GM23338 (cell line): ENCODE results near the gene PPY. TPM values are rescaled to one million over a fixed set of nuclear protein-coding genes. Genes with fewer than 3 reads are reported as not detected.

Experiments
- ATAC-seq: fragments of 200-7000 bp; cut with Tn5 transposase; 3 replicates; pipeline ENCODE4 v1.9.1; 2020
- DNase-seq: peaks from one replicate; pipeline ENCODE4 v3.0.0-alpha.2; 2015; ENCODE audit warnings: low spot score
- H2AFZ ChIP-seq: fragments of 200-600 bp; sonication (generic); 2 replicates; pipeline ENCODE4 v1.8.0; 2016; ENCODE audit warnings: antibody characterized with exemption, mild to moderate bottlenecking, moderate library complexity
- H3F3A ChIP-seq: fragments of 200-600 bp; sonication (generic); replicated peaks from 2 replicates; pipeline ENCODE4 v1.8.0; 2017; ENCODE audit warnings: antibody characterized with exemption, mixed run types, low read depth
- H3K27ac ChIP-seq: fragments of 200-600 bp; sonication (generic); 2 replicates; pipeline ENCODE4 v1.6.1; 2016; ENCODE audit warnings: low read depth
- H3K27me3 ChIP-seq: fragments of 200-600 bp; sonication (generic); 2 replicates; pipeline ENCODE4 v1.8.0; 2016; ENCODE audit warnings: mild to moderate bottlenecking, mixed run types, moderate library complexity; ENCODE audit not compliant: insufficient read depth
- H3K36me3 ChIP-seq: fragments of 200-600 bp; sonication (generic); 2 replicates; pipeline ENCODE4 v1.8.0; 2016; ENCODE audit warnings: mild to moderate bottlenecking; ENCODE audit not compliant: insufficient read depth
- H3K4me1 ChIP-seq: fragments of 200-600 bp; sonication (generic); 2 replicates; pipeline ENCODE4 v1.8.0; 2016; ENCODE audit warnings: mild to moderate bottlenecking, moderate library complexity; ENCODE audit not compliant: insufficient read depth
- H3K4me2 ChIP-seq: fragments of 200-600 bp; sonication (generic); 2 replicates; pipeline ENCODE4 v1.7.1; 2017; ENCODE audit warnings: mixed run types
- H3K4me3 ChIP-seq: fragments of 200-600 bp; sonication (generic); 2 replicates; pipeline ENCODE4 v1.6.1; 2016; ENCODE audit warnings: mixed run types
- H3K79me2 ChIP-seq: fragments of 200-600 bp; sonication (generic); replicated peaks from 2 replicates; pipeline ENCODE4 v1.8.0; 2017; ENCODE audit warnings: mild to moderate bottlenecking; ENCODE audit not compliant: insufficient read depth
- H3K9me2 ChIP-seq: fragments of 200-600 bp; sonication (generic); 2 replicates; pipeline ENCODE4 v1.8.0; 2017; ENCODE audit not compliant: insufficient read depth
- H4K20me1 ChIP-seq: fragments of 200-600 bp; sonication (generic); replicated peaks from 2 replicates; pipeline ENCODE4 v1.8.0; 2017; ENCODE audit warnings: mild to moderate bottlenecking; ENCODE audit not compliant: insufficient read depth
- H3K27ac Mint-ChIP-seq: 2 replicates; pipeline ENCODE4 v1.8.0; 2020; ENCODE audit warnings: inconsistent platforms, mild to moderate bottlenecking, moderate library complexity, mixed read lengths
- H3K27me3 Mint-ChIP-seq: 3 replicates; pipeline ENCODE4 v1.8.0; 2022; ENCODE audit warnings: low read depth, mild to moderate bottlenecking, moderate library complexity, mixed read lengths, inconsistent platforms; ENCODE audit not compliant: insufficient read depth, poor library complexity
- H3K36me3 Mint-ChIP-seq: 3 replicates; pipeline ENCODE4 v1.8.0; 2021; ENCODE audit warnings: low read depth, mild to moderate bottlenecking, inconsistent platforms, moderate library complexity, mixed read lengths
- H3K4me1 Mint-ChIP-seq: 3 replicates; pipeline ENCODE4 v1.8.0; 2020; ENCODE audit warnings: mild to moderate bottlenecking, inconsistent platforms, mixed read lengths
- H3K4me3 Mint-ChIP-seq: 3 replicates; pipeline ENCODE4 v1.8.0; 2021; ENCODE audit warnings: moderate library complexity, mild to moderate bottlenecking, inconsistent platforms, mixed read lengths
- H3K9me3 Mint-ChIP-seq: 3 replicates; pipeline ENCODE4 v1.8.0; 2020; ENCODE audit warnings: moderate library complexity, mild to moderate bottlenecking, inconsistent platforms, mixed read lengths
- CREB1 ChIP-seq: fragments of 250-450 bp; sonication (Bioruptor Pico); IDR thresholded peaks from 2 replicates; pipeline ENCODE4 v1.5.0; 2020; ENCODE audit warnings: low read depth, mild to moderate bottlenecking, moderate library complexity
- JUNB ChIP-seq: IDR thresholded peaks from one replicate; pipeline ENCODE4 v1.6.1; 2016; ENCODE audit warnings: antibody characterized with exemption; ENCODE audit not compliant: unreplicated experiment
- ZNF114 ChIP-seq: fragments of 250-450 bp; sonication (Bioruptor Pico); IDR thresholded peaks from 2 replicates; pipeline ENCODE4 v1.5.0; 2020; ENCODE audit warnings: mild to moderate bottlenecking, moderate library complexity
- ZNF331 ChIP-seq: fragments of 250-450 bp; sonication (Bioruptor Pico); IDR thresholded peaks from 2 replicates; pipeline ENCODE4 v1.5.0; 2020; ENCODE audit warnings: low read depth, mild to moderate bottlenecking, moderate library complexity
- polyA plus RNA-seq: library from polyadenylated mRNA; unstranded; fragments of >200 nt; fragmentation: Nextera tagmentation; extraction: Ambion mirVana; gene quantifications from 2 replicates; pipeline ENCODE4 v1.2.1, GENCODE V29; 2016
- total RNA-seq: library from RNA; depleted of rRNA; stranded (reverse); fragments of >200 nt; shearing (Covaris generic); gene quantifications from 2 replicates; pipeline ENCODE4 v1.2.3, GENCODE V29; 2014
- TF ChIP-seq, protein P1 (sequence below): fragments of 250-450 bp; sonication (Bioruptor Pico); IDR thresholded peaks from 2 replicates; pipeline ENCODE4 v1.5.0; 2020; ENCODE audit warnings: mild to moderate bottlenecking, moderate library complexity
- TF ChIP-seq, protein P2 (sequence below): IDR thresholded peaks from 2 replicates; pipeline ENCODE4 v1.6.1; 2016; ENCODE audit warnings: antibody characterized with exemption

The PPY gene
- total and polyA plus RNA-seq, 2 experiments from 2014 or later: 0.94 TPM; not detected in 1

DNA sequence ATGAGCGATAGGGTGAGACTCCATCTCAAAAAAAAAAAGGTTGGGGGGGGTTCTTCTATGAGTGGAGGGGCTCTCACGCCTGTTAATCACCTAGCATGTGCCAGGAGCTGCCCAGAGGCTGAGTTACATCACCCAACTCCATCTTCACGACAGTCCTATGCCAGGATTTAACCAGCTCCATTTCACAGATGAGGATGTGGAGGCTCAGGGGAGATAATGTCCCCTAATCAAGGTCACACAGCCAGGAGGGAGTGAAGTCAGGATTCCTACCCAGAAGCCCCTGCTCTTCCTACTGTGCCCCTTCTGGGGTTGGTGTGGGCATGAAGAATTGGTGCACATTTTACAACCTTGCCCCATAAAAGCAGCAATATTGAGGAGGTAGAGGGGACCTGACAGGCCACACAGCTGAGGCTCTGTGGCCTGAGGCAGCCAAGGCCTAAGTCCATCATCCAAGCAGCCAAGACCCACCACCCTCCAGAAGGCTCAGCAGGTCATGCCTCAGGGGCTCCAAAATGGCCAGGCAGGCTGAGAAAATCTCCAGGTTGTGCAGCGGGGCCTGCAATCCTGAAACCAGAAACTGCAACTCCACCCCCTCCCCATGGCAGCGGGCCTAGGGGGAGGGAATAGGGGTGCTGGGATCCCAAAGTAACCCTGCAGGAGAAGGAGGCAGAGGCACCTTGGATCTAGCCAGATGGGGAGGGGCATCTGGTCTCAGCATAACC, 6.9 kb downstream of the PPY start:
- H3K27ac Mint-ChIP-seq: no peak overlapping the region
- H3K27me3 Mint-ChIP-seq: peaks cover 39% of the 10 kb centered on the region
- Histone ChIP-seq H2AFZ (0 out of 2 replicates have a peak overlapping the region, but pooled peaks have one; percentile 52), H3F3A (no peaks in the 10 kb centered on the region), H3K36me3 (no peaks in the 10 kb centered on the region), H3K4me3 (no peak overlapping the region), H3K79me2 (no peaks in the 10 kb centered on the region), H3K9me2 (0 out of 2 replicates have a peak, but pooled peaks cover 5% of the 10 kb centered on the region), H3K27ac (no peak overlapping the region), H3K4me1 (no peaks in the 10 kb centered on the region), H3K4me2 (no peak overlapping the region), H3K27me3 (peaks cover 36% of the 10 kb centered on the region), H4K20me1 (no peaks in the 10 kb centered on the region)
- no peaks in the 10 kb centered on the region; the same call in 2 of the 3 replicates for H3K36me3 Mint-ChIP-seq
- ATAC-seq: no peak; the same call in 2 of the 3 replicates
- H3K9me3 Mint-ChIP-seq: no peaks in the 10 kb centered on the region
- no peak overlapping the region for H3K4me3 Mint-ChIP-seq
- no peak for TF ChIP-seq CREB1
- no peak for TF ChIP-seq ZNF331 (CRISPR knock-in tag)
- TF ChIP-seq, protein P1, sequence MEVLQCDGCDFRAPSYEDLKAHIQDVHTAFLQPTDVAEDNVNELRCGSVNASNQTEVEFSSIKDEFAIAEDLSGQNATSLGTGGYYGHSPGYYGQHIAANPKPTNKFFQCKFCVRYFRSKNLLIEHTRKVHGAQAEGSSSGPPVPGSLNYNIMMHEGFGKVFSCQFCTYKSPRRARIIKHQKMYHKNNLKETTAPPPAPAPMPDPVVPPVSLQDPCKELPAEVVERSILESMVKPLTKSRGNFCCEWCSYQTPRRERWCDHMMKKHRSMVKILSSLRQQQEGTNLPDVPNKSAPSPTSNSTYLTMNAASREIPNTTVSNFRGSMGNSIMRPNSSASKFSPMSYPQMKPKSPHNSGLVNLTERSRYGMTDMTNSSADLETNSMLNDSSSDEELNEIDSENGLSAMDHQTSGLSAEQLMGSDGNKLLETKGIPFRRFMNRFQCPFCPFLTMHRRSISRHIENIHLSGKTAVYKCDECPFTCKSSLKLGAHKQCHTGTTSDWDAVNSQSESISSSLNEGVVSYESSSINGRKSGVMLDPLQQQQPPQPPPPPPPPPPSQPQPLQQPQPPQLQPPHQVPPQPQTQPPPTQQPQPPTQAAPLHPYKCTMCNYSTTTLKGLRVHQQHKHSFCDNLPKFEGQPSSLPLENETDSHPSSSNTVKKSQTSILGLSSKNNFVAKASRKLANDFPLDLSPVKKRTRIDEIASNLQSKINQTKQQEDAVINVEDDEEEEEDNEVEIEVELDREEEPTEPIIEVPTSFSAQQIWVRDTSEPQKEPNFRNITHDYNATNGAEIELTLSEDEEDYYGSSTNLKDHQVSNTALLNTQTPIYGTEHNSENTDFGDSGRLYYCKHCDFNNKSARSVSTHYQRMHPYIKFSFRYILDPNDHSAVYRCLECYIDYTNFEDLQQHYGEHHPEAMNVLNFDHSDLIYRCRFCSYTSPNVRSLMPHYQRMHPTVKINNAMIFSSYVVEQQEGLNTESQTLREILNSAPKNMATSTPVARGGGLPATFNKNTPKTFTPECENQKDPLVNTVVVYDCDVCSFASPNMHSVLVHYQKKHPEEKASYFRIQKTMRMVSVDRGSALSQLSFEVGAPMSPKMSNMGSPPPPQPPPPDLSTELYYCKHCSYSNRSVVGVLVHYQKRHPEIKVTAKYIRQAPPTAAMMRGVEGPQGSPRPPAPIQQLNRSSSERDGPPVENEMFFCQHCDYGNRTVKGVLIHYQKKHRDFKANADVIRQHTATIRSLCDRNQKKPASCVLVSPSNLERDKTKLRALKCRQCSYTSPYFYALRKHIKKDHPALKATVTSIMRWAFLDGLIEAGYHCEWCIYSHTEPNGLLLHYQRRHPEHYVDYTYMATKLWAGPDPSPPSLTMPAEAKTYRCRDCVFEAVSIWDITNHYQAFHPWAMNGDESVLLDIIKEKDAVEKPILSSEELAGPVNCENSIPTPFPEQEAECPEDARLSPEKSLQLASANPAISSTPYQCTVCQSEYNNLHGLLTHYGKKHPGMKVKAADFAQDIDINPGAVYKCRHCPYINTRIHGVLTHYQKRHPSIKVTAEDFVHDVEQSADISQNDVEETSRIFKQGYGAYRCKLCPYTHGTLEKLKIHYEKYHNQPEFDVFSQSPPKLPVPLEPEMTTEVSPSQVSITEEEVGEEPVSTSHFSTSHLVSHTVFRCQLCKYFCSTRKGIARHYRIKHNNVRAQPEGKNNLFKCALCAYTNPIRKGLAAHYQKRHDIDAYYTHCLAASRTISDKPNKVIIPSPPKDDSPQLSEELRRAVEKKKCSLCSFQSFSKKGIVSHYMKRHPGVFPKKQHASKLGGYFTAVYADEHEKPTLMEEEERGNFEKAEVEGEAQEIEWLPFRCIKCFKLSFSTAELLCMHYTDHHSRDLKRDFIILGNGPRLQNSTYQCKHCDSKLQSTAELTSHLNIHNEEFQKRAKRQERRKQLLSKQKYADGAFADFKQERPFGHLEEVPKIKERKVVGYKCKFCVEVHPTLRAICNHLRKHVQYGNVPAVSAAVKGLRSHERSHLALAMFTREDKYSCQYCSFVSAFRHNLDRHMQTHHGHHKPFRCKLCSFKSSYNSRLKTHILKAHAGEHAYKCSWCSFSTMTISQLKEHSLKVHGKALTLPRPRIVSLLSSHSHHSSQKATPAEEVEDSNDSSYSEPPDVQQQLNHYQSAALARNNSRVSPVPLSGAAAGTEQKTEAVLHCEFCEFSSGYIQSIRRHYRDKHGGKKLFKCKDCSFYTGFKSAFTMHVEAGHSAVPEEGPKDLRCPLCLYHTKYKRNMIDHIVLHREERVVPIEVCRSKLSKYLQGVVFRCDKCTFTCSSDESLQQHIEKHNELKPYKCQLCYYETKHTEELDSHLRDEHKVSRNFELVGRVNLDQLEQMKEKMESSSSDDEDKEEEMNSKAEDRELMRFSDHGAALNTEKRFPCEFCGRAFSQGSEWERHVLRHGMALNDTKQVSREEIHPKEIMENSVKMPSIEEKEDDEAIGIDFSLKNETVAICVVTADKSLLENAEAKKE (CRISPR knock-in tag): no peak
- TF ChIP-seq JUNB: no peak
- H3K4me1 Mint-ChIP-seq: peaks cover 2% of the 10 kb centered on the region
- no peak for DNase-seq

DNA sequence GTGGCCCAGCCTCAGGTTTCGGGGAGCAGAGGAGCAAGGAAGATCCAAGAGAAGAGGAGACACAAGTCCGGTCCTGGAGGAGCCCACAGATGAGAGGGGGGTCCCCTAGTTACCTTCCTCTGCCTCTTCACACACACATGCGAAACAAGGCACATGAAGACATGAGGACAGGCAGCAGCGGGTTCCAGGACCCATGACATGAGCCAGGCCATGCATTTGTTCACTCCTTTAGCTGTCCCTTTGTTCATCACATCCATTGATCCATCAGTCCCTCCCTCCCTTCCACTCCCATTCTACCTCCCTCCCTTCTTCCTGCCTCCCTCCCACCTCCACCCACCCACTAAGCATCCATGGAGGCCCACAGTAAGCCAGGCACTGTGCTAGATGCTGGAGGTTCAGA, 9.4 kb downstream of the PPY start:
- Histone ChIP-seq H3K27me3 (peaks cover 27% of the 10 kb centered on the region), H2AFZ (no peak overlapping the region), H3K36me3 (no peaks in the 10 kb centered on the region), H3F3A (no peaks in the 10 kb centered on the region), H3K9me2 (0 out of 2 replicates have a peak, but pooled peaks cover 5% of the 10 kb centered on the region), H3K4me3 (no peak overlapping the region), H3K79me2 (no peaks in the 10 kb centered on the region), H4K20me1 (no peaks in the 10 kb centered on the region), H3K27ac (no peak overlapping the region), H3K4me1 (peaks cover 4% of the 10 kb centered on the region), H3K4me2 (no peak overlapping the region)
- Mint-ChIP-seq H3K27me3 (peaks cover 23% of the 10 kb centered on the region), H3K9me3 (no peaks in the 10 kb centered on the region), H3K27ac (no peak overlapping the region), H3K4me1 (peaks cover 3% of the 10 kb centered on the region), H3K4me3 (no peak overlapping the region), H3K36me3 (no peaks in the 10 kb centered on the region; the same call in 2 of the 3 replicates)
- DNase-seq (no peak), ATAC-seq (no peak)
- no peak for TF ChIP-seq ZNF114
- TF ChIP-seq, protein P2, sequence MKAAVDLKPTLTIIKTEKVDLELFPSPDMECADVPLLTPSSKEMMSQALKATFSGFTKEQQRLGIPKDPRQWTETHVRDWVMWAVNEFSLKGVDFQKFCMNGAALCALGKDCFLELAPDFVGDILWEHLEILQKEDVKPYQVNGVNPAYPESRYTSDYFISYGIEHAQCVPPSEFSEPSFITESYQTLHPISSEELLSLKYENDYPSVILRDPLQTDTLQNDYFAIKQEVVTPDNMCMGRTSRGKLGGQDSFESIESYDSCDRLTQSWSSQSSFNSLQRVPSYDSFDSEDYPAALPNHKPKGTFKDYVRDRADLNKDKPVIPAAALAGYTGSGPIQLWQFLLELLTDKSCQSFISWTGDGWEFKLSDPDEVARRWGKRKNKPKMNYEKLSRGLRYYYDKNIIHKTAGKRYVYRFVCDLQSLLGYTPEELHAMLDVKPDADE: no peak
- no peak for TF ChIP-seq JUNB
